Epithelial cell of proximal tubule (primary cell): ENCODE results near the gene EDDM3A. TPM values are rescaled to one million over a fixed set of nuclear protein-coding genes. Genes with fewer than 3 reads are reported as not detected.

Source experiments
- DNase-seq: peaks from one replicate; pipeline ENCODE4 v3.0.0-alpha.2; 2011; ENCODE audit warnings: low read depth
- H3K4me3 ChIP-seq: 2 replicates; pipeline ENCODE4 v1.5.1; 2011; ENCODE audit warnings: low read depth, mild to moderate bottlenecking, low read length
- total RNA-seq: library from RNA; depleted of rRNA; stranded (reverse); fragments of >200 nt; gene quantifications from 2 replicates; pipeline ENCODE4 v1.2.3, GENCODE V29; 2015
- TF ChIP-seq, protein P1 (sequence below): conservative IDR thresholded peaks from 2 replicates; pipeline ENCODE4 v1.5.1; 2012; ENCODE audit warnings: low read depth, mild to moderate bottlenecking, low read length

The EDDM3A gene
- total RNA-seq, 1 donor from 2014 or later = not detected

DNA sequence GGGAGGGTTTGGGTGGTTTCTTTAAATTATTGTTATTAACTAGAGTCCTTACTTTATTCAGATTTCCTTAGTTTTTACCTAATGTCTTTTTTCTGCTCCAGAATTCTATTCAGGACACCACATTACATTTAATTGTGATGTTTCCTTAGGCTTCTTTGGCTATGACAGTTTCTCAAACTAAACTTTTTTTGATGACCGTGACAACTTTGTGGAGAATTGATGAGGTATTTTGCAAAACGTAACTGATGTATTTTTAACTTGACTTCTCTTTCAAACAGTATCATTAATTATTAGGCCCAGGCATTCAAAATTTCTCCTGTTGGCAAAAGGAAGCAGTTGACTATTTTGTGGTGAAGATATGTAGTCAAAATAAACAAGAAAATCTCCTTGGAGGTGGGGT is 45.9 kb downstream of the EDDM3A start:
- no peak overlapping the region for H3K4me3 ChIP-seq
- TF ChIP-seq, protein P1, sequence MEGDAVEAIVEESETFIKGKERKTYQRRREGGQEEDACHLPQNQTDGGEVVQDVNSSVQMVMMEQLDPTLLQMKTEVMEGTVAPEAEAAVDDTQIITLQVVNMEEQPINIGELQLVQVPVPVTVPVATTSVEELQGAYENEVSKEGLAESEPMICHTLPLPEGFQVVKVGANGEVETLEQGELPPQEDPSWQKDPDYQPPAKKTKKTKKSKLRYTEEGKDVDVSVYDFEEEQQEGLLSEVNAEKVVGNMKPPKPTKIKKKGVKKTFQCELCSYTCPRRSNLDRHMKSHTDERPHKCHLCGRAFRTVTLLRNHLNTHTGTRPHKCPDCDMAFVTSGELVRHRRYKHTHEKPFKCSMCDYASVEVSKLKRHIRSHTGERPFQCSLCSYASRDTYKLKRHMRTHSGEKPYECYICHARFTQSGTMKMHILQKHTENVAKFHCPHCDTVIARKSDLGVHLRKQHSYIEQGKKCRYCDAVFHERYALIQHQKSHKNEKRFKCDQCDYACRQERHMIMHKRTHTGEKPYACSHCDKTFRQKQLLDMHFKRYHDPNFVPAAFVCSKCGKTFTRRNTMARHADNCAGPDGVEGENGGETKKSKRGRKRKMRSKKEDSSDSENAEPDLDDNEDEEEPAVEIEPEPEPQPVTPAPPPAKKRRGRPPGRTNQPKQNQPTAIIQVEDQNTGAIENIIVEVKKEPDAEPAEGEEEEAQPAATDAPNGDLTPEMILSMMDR = no peak
- no peak for DNase-seq

DNA sequence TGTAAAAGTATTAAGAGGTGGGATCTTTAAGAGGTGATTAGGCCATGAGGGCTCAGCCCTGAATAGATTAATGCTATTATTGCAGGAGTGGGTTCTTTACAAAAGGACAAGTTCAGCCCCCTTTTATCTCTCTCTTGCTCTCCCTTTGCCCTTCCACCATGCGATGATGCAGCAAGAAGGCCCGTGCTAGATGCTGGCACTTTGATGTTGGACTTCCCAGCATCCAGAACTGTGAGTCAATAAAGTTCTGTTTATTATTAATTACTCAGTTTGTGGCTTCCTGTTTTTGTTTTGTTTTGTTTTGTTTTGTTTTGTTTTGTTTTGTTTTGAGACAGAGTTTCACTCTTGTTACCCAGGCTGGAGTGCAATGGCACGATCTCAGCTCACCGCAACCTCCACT is 46.9 kb downstream of the EDDM3A start:
- no peak for DNase-seq
- H3K4me3 ChIP-seq = no peak overlapping the region
- TF ChIP-seq, protein P1 = no peak

DNA sequence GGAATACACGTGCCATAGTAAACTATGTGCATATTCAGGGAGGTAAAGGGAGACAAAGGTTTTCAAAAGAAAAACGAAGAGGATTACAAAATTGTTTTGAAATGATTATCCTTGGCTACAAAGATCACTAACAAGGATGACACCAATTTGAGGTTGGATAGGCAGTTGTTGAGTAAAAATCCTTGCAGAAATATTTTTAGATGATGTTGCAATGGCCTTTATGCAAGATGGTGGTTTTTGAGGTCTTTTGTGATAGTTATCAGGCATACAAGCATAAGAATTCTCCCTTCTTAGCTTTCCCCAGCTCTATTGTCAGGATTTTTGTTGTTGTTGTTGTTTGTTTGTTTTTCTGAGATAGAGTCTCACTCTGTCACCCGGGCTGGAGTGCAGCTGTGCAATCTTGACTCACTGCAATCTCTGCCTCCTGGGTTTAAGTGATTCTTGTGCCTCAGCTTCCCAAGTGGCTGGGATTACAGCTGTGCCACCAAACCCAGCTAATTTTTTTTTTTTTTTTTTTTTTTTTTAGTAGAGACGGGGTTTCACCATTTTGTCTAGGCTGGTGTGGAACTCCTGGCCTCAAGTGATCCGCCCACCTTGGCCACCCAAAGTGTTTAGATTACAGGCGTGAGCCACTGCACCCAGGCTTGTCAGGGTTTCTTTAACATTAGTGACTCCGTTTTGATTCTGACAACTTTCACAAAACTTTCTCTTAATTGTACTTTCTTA is 49.1 kb downstream of the EDDM3A start:
- TF ChIP-seq, protein P1 = no peak
- no peak for DNase-seq
- no peak overlapping the region for H3K4me3 ChIP-seq

DNA sequence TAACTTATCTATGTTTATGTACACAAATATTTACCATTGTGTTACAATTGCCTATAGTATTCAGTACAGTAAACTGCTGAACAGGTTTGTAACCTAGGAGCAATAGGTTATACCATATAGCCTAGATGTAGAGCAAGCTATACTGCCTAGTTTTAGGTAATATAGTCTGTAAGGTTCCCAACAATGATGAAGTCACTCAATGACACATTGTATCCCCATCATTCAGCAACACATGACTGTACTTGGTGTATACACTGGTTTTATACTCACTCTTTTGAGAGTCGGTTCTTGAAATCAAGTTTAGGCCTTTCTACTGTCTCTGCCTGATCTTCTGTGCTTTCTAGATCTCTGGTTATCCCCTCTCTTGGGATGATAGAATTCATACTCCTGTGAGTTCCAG is 51.5 kb downstream of the EDDM3A start:
- DNase-seq = no peak
- H3K4me3 ChIP-seq = no peak overlapping the region
- TF ChIP-seq, protein P1 = no peak

Other genes with a start within 250 kb of the EDDM3A start
- gene RNASE10, start 240.3 kb upstream of the EDDM3A start, total RNA-seq = not detected in 2 replicates
- not detected in 2 replicates for gene RNASE9, start 184.8 kb upstream of the EDDM3A start, total RNA-seq
- not detected in 2 replicates for gene RNASE11, start 157.9 kb upstream of the EDDM3A start, total RNA-seq
- not detected in 2 replicates for gene RNASE12, start 154.5 kb upstream of the EDDM3A start, total RNA-seq
- not detected in 2 replicates for gene OR6S1, start 104.2 kb upstream of the EDDM3A start, total RNA-seq
- gene RNASE4, start 61.3 kb upstream of the EDDM3A start, total RNA-seq = 5.3 and 7.6 TPM in 2 replicates
- gene ANG, start 57.1 kb upstream of the EDDM3A start, total RNA-seq = 1.3 and 4.8 TPM in 2 replicates
- gene EDDM3B, start 22.5 kb downstream of the EDDM3A start, total RNA-seq = not detected in 2 replicates
- 0.14 and 0.81 TPM in 2 replicates for gene RNASE6, start 35.4 kb downstream of the EDDM3A start, total RNA-seq
- gene RNASE1, start 57.0 kb downstream of the EDDM3A start, total RNA-seq = 0.40 TPM in 1 of 2 replicates, not detected in the other
- gene RNASE3, start 145.5 kb downstream of the EDDM3A start, total RNA-seq = not detected in 2 replicates
- not detected in 2 replicates for gene RNASE2, start 209.6 kb downstream of the EDDM3A start, total RNA-seq
- 63.5 and 118 TPM in 2 replicates for gene METTL17, start 244.1 kb downstream of the EDDM3A start, total RNA-seq